Skeletal muscle cell (primary cell): ENCODE data around the gene ASPSCR1.

ENCODE experiments used
- DNase-seq: peaks from one replicate; pipeline ENCODE4 v3.0.0-alpha.2; 2010; ENCODE audit warnings: low read depth
- H3K4me3 ChIP-seq: 2 replicates; pipeline ENCODE4 v1.5.1; 2011; ENCODE audit warnings: low read depth, mild to moderate bottlenecking, control low read depth, low read length, moderate library complexity

Gene ASPSCR1

DNA sequence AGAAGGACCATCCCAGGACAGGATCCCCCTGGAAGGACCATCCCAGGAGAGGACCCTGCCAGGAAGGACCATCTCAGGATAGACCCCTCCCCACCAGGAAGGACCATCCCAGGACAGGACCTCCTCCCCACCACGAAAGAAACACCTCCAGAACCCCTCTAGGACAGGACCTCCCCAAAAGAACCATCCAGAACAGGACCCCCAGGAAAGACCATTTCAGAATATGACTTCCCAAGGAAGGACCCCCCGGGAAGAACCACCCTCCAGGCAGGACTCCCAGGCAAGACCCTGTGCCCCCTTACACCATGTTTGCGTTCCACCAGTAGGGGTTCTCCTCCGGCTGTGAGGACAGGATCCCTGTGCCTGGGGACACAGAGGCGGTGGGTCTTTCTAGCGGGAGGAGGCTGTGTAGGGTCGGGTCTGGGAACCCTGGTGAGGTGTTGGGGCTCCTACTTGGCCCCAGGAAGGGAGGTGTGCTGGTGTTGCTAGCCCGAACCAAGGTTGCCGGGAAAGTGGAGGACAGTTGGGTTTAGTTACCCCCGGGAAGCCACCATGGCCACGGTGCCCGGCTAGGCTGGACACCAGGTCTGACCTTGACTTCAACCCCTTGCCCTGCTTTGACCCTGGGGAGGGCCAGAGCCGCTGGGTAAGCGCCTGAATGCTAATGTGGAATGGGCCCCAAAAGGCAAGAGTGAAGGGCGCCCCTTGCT is 18.6 kb upstream of the ASPSCR1 start:
- no peak for DNase-seq
- H3K4me3 ChIP-seq: no peak overlapping the region

DNA sequence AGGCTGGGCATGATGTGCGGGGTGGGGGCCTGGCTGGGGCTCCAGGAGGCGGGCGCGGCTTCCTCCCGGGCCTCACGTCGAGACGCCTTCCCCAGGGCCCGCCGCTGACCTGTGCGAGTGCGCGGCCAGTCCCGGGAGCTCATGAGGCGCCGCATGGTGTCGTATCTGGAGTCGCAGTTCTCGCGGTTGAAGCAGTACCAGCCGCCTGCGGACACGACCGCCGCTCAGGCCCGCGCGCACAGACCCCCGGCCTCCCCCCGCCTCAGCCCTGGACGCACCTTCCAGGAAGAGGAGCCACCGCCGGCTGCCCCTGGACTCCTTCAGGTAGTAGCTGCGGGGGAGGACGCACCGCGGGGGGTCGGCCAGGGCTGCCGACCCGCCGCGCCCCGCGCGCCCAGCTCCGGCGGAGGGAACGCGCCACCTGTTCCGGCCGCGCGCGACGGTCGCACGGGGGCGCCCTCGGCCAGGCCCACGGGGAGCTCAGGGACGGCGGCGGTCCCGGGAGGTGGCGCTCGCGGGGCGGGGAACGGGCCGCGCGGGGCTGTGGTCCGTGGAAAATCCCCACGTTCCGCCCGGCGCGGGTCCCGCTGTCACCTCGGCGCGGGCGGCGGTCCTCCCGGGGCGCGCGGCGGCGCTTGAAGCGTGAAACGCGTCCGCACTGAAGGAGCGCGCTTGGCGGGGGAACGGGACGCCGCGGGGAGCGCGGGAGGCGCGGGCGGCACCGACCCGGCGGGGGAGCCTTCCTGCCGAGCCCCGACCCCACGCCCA is 17.9 kb upstream of the ASPSCR1 start:
- no peak for DNase-seq
- H3K4me3 ChIP-seq: peak overlapping the region; percentile 27

DNA sequence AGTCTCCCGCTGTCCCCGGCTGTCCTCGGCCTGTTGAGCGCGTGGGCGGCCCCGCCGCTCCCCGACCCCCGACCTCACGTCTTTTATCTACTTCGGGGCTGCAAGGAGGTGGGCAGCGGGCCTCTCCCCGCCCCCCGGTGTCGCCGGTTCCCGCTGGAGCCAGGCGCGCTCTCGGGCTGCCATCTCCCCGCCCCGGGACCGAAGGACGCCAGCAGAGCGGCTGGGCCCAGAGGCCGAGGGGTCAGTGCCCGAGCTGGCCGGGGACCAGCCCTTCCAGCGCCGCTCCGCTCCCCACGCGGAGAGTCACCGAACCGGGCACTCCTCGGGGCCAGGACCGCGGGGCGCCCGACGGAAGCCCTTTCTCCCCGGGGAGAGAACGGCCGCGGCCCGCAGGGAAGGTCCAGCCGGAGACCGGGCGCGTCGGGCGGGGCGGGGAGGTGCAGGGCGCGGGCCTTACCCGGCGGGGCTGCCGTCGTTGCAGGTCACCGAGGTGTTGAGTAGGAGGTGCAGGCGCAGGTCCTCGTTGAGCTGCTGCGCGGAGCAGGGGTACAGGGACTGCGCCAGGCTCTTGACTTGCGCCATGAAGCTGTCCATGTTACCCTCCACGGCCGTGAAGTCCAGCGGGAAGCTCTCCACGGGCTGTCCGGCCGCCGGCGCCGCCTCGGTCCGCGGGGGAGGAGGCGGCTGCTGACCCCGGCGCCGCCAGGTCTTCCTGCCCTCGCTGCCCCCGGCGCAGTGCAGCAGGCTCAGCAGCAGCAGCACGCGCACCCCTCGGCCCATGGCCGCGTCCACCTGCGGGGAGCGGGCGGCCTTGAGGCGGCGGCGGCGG is 17.1 kb upstream of the ASPSCR1 start:
- peak overlapping the region; percentile 27 for H3K4me3 ChIP-seq
- DNase-seq: no peak

DNA sequence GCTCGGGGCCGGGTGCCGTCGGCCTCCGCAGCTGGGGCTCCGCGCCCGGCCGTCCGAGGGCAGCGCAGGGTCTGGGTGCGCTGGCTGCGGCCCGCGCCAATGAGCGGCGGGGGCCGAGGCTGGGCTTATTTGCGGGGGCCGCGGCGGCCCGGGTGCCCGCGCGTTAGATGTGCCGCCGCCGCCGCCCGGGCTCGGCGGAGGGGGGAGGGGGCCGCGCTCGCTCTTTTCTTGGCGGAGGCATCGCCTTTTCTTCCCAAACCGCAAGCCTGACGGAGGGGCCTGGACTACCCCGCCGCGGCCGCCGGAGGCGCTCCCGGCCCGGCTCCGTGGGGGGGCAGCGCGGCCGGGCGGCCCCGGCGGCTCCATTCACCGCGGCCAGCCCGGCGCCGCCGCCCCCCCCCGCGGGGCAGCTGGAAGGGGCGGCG is 16.3 kb upstream of the ASPSCR1 start, which contains the start of gene NOTUM:
Gene NOTUM (minus strand): TSS at position 101 of the 425 bp plus-strand sequence. CDS start 278 bp downstream, outside the sequence.
- peak within 1 kb of the TSS; percentile 27 for H3K4me3 ChIP-seq
- no peak for DNase-seq

DNA sequence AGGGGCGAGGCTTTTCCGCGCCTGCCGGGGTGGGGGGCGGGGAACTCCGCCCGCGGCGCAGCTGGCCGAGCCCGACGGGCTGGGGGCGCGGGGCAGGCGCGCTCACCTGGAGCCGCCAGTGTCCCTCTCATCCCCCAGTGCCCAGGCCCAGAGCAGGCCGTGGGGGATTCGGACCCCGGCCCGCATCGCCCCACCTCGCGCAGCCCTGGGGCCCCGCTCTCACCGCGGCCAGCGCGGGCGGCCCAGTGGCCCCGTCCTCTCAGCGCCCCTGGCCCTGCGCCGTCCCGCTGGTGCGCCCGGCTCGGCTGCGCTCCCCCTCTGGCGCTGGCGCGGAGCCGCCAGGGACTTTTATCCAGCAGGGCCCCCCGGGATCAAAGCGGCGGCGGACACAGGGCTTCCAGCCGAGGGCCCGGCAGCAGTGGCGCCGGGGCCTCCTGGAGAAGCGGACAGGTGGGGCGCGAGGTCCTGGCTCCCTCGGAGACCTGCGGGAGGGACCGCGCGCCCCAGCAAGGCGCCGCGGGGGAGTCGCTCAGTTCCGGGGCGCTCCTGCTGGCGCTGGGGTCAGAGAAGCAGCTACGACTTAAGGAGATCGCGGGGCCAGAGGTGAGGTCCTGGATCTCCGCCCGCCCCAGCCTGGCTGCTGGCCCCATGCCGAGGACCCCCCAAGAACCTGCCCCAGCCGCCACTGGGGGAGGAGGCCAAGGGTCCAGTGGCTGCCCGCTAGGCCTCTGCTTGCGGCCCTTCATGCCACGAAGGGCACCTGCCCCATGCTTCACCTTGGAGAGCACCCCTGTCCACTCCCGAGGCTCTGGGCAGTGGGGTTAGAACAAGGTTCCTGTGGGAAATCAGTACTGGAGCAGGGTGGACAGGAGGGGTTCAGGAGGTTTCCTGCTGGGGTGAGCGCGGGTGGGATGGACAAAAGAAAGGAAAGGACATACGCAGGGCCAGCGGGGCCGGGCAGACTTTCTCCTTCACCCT is 15.6 kb upstream of the ASPSCR1 start:
- DNase-seq: no peak
- no peak overlapping the region for H3K4me3 ChIP-seq

DNA sequence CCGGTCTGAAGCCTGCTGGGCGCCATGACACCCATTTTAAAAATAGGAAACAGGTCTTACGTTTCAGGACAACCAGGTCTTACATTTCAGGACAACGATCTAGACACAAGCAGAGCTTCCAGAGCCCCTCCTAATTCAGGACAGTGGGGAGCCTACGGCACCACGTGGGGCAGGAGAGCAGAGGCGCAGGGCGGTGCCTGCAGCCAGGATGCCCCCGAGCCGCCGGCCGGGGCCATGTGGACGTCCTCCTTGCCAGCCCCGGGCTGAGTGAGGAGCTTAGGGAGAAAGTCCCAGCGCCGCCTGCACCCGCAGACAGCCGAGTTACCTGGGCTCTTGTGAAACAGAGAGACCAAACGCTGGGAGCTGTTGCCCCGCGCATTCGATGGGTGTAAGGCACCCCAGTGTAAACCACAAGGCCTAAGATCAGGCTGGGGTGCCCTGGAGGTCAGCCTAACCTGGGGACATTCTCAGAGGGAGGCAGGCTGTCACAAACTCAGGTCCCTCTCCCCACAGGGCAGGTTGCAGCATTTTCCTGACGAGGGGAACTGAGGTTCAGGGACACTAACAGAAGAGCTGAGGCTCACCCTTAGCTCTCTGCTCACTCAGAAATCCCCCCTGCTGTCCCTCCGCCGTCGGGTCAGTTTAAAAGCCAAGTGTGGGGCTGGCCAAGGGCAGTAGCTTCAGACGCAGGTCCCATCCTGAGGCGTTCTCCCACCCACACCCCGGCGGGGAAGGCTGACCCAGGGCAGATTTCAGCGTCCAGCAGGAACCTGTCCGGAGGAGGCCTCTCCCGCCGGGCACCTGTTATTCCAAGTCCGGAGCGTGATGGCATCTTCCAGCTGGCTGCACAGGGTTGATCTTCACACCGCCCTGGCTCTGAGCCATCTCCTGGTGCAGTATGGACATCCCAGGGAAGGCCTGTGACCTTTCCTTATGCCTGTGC is 14.7 kb upstream of the ASPSCR1 start:
- DNase-seq: no peak

DNA sequence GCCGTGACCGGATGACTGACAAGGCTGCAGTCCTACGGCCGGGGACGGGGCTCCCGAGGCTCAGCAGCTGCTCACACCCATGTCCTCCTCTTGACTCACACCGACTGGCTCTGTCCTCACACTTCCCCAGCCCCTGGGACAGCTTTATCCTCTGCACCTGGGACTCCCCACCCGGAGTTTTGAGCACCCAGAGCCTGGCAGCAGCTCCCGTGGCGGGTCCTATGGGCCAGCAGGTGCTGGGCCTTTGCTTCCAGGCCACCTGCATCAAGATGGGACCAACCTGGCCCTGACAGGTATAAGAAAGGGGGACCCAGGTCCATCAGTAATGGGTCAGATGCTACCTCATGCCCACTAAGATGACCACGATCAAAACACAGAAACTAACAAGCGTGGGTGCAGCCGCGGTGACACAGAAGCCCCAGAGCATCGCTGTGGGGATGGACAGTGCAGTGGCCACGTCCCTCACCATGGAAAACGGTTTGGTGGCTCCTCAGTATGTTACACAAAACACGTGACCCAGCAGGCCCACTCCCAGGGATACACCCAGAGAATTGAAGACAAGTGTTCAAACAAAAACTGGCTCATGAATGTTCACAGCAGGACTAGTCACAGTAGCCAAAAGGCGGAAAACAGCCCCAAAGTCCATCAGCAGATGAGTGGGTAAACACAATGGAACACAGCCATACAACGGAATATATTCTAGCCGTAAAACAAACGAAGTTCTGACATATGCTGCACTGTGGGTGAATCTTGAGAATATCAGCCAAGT is 13.2 kb upstream of the ASPSCR1 start:
- DNase-seq: no peak
- no peak overlapping the region for H3K4me3 ChIP-seq

More for the DNA sequence above, 14.7 kb upstream of the ASPSCR1 start:
- no peak overlapping the region for H3K4me3 ChIP-seq

DNA sequence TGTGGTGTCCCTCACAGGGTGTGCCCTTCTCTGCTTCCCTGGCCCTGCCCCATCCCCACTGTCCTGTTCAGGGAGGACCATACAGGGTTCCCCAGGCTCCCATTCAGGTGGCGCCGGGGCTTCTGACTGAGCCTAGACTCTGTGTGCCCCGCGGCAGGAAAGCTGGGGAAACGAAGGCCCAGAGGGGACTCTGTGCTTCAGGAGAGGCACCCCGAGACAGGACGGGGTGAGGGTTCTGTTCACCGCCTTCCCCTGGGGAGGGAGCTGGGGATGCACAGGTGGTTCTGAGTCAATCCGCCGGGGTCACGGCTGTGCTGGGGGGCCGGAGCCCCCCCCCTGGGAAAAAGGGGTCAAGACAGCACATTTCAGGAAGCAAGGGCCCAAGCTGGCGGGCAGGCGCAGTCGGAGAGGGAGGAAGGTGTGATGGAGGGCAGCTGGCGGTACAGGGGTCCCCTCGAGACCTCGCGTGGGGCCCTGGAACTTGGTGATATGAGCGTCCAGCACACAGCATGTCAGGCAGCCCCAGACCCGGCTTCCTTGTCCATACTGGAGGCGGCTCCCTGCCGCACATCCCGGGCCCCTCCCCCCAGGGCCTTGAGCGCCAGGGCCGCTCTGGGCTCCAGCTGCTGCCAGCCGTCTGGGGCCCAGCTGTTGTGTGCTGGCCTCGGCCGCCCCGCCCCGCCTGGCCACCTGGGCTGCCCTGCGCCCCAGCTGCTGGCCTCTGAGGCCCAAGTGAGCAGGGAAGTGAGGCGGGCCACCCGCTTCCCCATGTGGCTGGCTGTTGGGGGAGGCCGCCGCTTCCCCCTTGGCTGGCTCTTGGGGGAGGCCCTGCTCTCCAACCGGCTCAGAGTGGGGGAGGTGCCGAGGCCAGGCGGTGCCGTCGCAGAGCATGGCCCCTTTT is 10.8 kb upstream of the ASPSCR1 start:
- peak; percentile 40 for DNase-seq
- no peak overlapping the region for H3K4me3 ChIP-seq

DNA sequence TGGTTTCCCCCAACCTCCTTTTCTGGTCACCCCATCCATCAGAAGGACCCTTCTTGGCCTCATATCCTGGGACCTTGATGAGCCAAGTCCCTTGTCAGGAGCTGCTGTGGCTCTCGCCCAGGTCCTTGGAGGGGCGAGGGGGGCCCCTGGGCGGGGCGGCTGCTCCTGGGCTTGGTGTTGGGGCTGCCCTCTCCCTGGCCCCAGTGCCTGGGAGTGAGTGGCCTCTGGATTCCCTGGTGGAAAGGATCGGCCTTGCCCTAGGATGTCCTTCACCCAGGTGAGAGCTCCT is 10.2 kb upstream of the ASPSCR1 start:
- no peak overlapping the region for H3K4me3 ChIP-seq
- DNase-seq: no peak

DNA sequence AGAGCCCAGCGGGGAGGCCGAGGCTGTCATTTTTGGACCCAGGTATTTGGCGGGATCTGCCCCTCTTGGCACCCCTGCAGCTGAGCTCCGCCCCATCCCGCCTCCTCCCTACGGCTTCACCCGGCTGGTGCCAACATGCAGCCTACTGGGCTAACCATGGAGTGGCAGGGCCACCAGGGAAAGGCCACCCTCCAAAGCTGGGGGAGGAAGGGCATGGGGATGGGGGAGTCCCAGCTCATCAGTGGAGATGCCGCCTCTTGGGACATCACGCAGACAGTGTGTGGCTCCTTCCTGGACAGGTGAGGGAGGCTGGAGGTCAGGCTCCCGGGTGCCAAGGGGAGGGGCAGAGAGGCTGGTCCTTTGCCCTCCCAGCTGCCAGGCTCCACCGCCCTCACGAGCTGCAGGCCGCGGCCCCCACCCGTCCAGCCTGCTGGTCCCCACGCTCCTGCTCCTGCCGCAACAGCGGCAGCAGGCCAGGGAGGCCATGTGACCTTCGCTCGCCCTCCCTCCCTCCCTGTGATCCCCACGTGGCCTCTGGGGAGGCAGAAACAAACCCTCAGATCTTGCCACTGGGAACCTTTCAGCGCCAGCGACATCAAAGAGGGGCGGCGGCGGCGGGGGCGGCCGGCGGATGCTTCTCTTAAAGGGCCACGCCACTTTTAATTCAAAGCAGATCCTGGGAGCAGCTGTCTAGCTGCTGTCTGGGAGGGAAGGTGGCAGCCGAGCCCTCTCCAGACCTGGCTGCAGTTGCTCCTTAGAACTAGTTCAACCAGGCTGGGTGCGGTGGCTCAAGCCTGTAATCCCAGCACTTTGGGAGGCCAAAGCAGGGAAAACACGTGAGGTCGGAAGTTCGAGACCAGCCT is 9.7 kb upstream of the ASPSCR1 start:
- H3K4me3 ChIP-seq: no peak overlapping the region
- DNase-seq: no peak

DNA sequence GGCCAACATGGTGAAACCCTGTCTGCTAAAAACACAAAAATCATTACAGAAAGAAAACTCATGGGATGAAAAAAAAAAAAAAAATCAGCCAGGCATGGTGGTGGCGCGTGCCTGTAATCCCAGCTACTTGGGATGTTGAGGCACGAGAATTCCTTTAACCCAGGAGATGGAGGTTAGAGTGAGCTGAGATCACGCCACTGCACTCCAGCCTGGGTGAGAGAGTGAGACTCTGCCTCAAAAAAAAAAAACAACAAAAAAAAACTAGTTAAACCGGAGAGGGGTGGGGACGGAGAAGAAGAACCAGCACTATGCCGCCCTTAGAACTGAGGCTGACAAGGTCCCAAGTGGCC is 9.1 kb upstream of the ASPSCR1 start:
- DNase-seq: no peak
- H3K4me3 ChIP-seq: no peak overlapping the region

DNA sequence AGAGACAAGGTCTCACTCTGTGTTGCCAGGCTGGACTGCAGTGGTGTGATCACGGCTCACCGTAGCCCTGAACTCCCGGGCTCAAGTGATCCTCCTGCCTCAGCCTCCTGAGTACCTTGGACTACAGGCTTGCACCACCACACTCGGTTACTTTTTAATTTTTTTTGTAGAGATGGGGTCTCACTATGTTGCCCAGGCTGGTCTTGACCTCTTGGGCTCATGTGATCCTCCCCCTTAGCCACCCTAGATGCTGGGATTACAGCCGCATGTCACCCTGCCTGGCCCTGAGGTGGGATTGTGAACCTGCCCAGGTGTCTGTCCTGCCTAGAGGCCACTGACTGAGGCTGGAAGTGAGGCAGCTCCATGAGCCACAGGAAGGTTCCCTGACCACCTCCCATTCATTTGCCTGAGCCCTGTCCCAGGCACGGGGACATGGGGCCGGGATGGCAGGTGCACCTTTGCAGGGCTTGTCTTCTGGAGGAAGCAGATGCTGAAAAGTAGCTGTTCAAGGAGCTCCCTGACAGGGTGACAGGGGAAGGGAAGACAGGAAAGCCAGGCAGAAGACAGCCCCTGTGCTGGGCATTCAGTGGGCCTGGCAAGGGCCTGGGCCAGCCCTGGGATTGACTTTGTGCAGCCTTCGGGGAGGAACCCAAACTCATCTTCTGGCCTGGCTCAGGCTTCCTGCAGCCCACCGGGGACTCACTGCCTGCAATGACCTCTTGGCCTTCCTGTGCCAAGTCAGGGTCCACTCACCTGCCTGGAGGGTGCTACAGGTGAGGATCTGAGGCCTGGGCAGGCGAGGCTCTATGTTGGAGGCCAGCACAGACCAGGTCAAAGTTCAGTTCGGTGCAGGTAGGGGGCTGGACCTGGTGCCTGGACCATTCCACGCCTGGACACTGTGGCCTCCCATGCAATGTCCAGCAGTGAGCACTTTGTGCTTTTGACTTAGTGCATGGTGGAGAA is 8.3 kb upstream of the ASPSCR1 start:
- H3K4me3 ChIP-seq: no peak overlapping the region
- DNase-seq: no peak

DNA sequence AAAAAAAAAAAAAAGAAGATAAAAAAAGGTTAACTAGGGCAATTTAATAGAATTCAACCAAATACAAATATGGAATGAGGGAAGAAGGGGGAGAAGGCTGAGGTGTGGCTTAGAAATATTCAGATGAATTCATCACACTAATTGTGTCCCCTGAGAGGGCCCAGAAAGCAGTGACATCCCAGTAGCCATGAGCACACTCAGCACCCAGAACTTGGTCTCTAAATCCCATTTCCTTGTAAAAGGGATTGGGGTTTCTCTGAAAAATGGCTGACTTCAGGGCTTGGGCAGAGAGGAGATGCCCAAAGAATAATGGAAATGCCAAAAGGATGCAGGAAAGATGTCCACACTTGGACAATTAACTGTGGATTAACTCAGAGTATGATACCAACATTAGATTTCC is 4.0 kb upstream of the ASPSCR1 start:
- no peak overlapping the region for H3K4me3 ChIP-seq
- no peak for DNase-seq

DNA sequence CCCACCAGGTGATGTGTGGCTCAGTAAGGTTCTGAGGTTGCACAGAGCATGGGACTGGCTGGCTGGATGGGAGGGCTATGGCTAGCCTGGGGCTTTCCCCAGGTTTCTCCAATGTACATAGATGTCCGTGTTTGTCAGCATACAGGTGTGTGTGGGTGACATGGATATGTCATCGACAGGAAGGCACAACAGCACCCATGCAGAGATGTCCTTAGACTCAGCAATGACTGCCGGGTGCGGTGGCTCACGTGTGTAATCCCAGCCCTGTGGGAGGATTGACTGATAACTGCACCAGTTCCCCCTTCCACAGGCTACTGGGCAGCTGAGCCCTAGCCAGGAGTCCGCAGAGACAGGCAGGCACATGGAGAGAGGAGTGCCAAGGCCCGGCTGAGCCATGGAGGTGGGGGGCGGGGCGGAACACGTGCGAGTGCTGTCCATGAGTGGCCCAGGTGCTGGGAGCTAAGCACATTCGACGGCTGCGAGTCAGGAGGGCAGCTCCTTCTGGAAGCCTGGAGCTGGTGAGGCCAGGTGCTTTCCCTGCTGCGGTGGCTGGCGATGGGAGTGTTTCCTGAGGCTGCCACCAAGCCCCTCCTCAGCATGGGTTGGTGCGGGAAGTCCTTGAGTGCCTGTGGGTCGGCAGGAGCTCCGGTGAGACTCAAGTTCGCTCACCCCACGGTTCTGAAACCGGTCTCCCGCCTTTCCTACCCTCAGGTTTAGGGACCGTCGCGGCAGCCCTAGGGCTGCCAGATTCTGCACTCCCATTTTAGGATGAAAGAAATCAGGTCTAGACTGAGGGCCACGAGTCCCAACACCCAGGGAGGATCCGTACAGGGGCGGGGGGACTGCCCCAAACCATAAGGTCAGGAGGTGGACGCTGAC is 858 bp upstream of the ASPSCR1 start:
- DNase-seq: no peak

More for the DNA sequence above, 858 bp upstream of the ASPSCR1 start:
- peak overlapping the region; percentile 82 for H3K4me3 ChIP-seq
